GM19463 (cell line): ENCODE measurements around the gene CABS1.

Experiments
- ATAC-seq: cut with Tn5 transposase; IDR thresholded peaks from one replicate; pipeline ENCODE4 v1.9.1; 2021; ENCODE audit warnings: mild to moderate bottlenecking, moderate library complexity; ENCODE audit not compliant: unreplicated experiment

The CABS1 gene

GRCh38 chr4:70334681-70335080 is at the start of gene CABS1:
Gene CABS1, plus strand, starts transcription at chr4:70334981. Its CDS starts 59 bp downstream, at chr4:70335040.
- no peak for ATAC-seq

GRCh38 chr4:70288651-70289050 is 46.1 kb upstream of the CABS1 start:
- ATAC-seq, result no peak

- no peak for ATAC-seq
These were observed 43.4 kb upstream of the CABS1 start for GRCh38 chr4:70291341-70291740.

GRCh38 chr4:70297576-70297975 is 37.2 kb upstream of the CABS1 start:
- no peak for ATAC-seq

GRCh38 chr4:70298051-70298450 is 36.7 kb upstream of the CABS1 start:
- no peak for ATAC-seq

- no peak for ATAC-seq
These were observed 35.1 kb upstream of the CABS1 start for GRCh38 chr4:70299643-70300042.

GRCh38 chr4:70300215-70300614 is 34.6 kb upstream of the CABS1 start:
- ATAC-seq, result no peak

- ATAC-seq, result no peak
These were observed 31.7 kb upstream of the CABS1 start for GRCh38 chr4:70303090-70303489.

- no peak for ATAC-seq
These were observed 29.2 kb upstream of the CABS1 start for GRCh38 chr4:70305601-70306000.

GRCh38 chr4:70306076-70306475 is 28.7 kb upstream of the CABS1 start:
- ATAC-seq, result no peak

GRCh38 chr4:70313736-70314135 is 21.0 kb upstream of the CABS1 start:
- no peak for ATAC-seq

GRCh38 chr4:70315928-70316327 is 18.9 kb upstream of the CABS1 start:
- peak; percentile 69 for ATAC-seq

- ATAC-seq, result no peak
These were observed 8.7 kb upstream of the CABS1 start for GRCh38 chr4:70326052-70326451.

- ATAC-seq, result no peak
These were observed 1.3 kb downstream of the CABS1 start for GRCh38 chr4:70336043-70336442.

- no peak for ATAC-seq
These were observed 3.2 kb downstream of the CABS1 start for GRCh38 chr4:70337886-70338420.

GRCh38 chr4:70356185-70356584 is 21.4 kb downstream of the CABS1 start:
- ATAC-seq, result no peak

GRCh38 chr4:70359115-70359661 is 24.4 kb downstream of the CABS1 start:
- ATAC-seq, result no peak

- no peak for ATAC-seq
These were observed 25.7 kb downstream of the CABS1 start, which contains the start of gene SMR3A for GRCh38 chr4:70360460-70360859. Gene SMR3A, plus strand, starts transcription at chr4:70360760. Its CDS starts 1,356 bp downstream, at chr4:70362116.

- peak; percentile 63 for ATAC-seq
These were observed 29.2 kb downstream of the CABS1 start for GRCh38 chr4:70364002-70364401.

- peak; percentile 47 for ATAC-seq
These were observed 30.7 kb downstream of the CABS1 start for GRCh38 chr4:70365479-70365878.

GRCh38 chr4:70367813-70368212 is 33.0 kb downstream of the CABS1 start:
- ATAC-seq, result no peak

- ATAC-seq, result no peak
These were observed 37.2 kb downstream of the CABS1 start for GRCh38 chr4:70371987-70372386.

GRCh38 chr4:70372760-70373159 is 38.0 kb downstream of the CABS1 start:
- no peak for ATAC-seq
